Hippocampal formation (tissue), 2 donors: ENCODE data around the gene ZNF582.

Source experiments
- DNase-seq, 2 donors: peaks; one replicate each; lab custom pipeline; 2025; lab: John Stamatoyannopoulos, UW

The ZNF582 gene

GRCh38 chr19:56393119-56394012, at the start of gene ZNF582:
ZNF582 (minus strand) TSS chr19:56393534; CDS start chr19:56391752, 1,782 bp downstream.
- peak; percentile 90 to 94 for DNase-seq

- DNase-seq, result no peak
These were observed 48.0 kb upstream of the ZNF582 start for GRCh38 chr19:56441206-56441792.

- no peak for DNase-seq
These were observed 30.6 kb upstream of the ZNF582 start for GRCh38 chr19:56423985-56424353.

GRCh38 chr19:56423276-56423984, 30.1 kb upstream of the ZNF582 start:
- DNase-seq, result no peak

- no peak for DNase-seq
These were observed 11.7 kb upstream of the ZNF582 start for GRCh38 chr19:56405062-56405461.

GRCh38 chr19:56404705-56405056, 11.3 kb upstream of the ZNF582 start:
- DNase-seq, result no peak

- peak; percentile 88 to 93 for DNase-seq
These were observed 10.7 kb upstream of the ZNF582 start, which contains the start of gene ZNF583 for GRCh38 chr19:56403764-56404704. ZNF583 (plus strand) TSS chr19:56404332; CDS start chr19:56407115, 2,783 bp downstream.

- no peak for DNase-seq
These were observed 9.9 kb upstream of the ZNF582 start for GRCh38 chr19:56403261-56403660.

- DNase-seq, result no peak
These were observed 7.2 kb upstream of the ZNF582 start for GRCh38 chr19:56400485-56400884.

- no peak for DNase-seq
These were observed 5.5 kb upstream of the ZNF582 start for GRCh38 chr19:56398809-56399208.

GRCh38 chr19:56383826-56384605, 9.3 kb downstream of the ZNF582 start:
- DNase-seq, result no peak

- no peak for DNase-seq
These were observed 16.0 kb downstream of the ZNF582 start for GRCh38 chr19:56377105-56377924.

GRCh38 chr19:56372281-56372680, 21.1 kb downstream of the ZNF582 start:
- DNase-seq, result no peak

GRCh38 chr19:56369886-56370676, 23.3 kb downstream of the ZNF582 start:
- DNase-seq, result no peak

GRCh38 chr19:56367829-56368711, 25.3 kb downstream of the ZNF582 start:
- DNase-seq, result peak; percentile 67 to 75

- no peak for DNase-seq
These were observed 32.5 kb downstream of the ZNF582 start for GRCh38 chr19:56360841-56361240.

- no peak for DNase-seq
These were observed 36.4 kb downstream of the ZNF582 start for GRCh38 chr19:56356944-56357343.

- no peak for DNase-seq
These were observed 37.8 kb downstream of the ZNF582 start for GRCh38 chr19:56355517-56355916.
